HG02885 (cell line): ENCODE measurements around the gene SYTL5.

Source experiments
- ATAC-seq: cut with Tn5 transposase; IDR thresholded peaks from one replicate; pipeline ENCODE4 v1.9.1; 2021; ENCODE audit warnings: mild to moderate bottlenecking; ENCODE audit not compliant: unreplicated experiment, poor library complexity

Gene SYTL5

DNA sequence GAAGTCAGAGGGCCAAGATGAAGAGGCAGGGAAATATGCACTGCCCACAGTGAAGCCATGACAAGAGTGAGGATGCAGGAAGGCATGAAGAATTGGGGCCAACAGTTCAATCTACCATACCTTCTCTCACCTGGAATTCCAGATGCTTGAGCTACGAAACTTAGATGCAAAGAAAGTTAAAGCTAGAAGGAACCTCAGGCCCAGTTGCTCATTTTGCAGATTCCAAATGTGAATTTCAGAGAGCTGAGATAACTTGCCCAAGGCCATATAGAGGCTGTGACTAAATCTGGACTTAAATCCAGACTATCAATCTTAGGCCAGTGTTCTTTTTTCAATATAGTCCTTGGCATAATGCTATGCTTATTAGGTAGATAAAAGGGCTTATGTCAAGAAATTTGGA is 121.6 kb downstream of the SYTL5 start:
- ATAC-seq, result no peak

DNA sequence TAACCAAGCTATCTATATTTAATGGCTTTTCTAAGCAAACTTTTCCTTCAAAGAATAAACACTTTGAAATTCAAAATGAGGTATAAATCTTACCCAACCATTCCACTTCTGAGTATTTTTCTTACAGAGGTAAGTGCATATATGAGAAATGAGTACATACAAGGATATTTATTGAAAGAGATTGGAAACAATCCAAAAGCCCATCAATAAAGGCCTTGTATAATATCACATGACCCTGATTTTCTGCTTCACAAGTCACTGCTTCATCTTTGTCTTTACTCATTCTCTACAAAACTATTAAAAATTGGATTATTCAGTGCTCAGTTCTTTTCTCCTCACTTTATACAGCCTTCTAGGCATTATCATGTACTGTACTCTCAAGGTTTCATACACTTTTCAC is 123.0 kb downstream of the SYTL5 start:
- no peak for ATAC-seq

DNA sequence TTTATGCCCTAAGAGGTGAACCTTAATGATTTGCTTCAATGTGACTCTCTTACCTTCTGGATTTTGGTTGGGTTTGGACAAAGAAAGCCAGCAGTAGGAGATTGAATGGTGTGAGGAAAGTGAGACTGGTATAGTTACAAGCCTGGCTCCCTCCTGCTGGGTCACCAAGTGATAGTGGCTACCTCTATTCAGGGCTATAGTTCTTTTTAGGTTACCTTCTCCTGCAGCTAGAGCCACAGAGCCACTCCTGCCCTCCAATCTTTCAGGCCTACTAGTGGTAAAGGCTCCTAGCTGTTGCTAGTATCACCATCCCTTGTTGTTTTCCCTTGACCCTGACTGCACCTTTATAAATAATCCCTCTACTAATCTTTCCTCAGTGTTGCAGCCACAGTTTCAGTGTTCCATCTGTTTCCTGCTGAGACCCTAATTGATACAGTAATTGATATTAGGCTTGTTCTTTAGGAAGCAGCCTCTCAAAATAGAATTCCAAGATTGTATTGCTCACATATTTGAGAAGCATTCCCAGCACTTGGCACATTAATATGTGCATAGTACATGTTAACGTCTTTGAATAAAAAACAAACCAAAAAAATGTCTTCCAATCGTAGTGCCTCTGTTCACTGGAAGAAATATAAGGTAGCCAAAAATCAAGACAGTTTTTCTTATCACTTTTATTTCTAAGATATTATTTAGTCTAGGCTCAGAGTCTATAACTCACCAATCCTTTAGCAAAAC is 132.0 kb downstream of the SYTL5 start:
- ATAC-seq, result no peak

GRCh38 chrX:38138900-38139299 is 132.5 kb downstream of the SYTL5 start:
- ATAC-seq, result no peak

- ATAC-seq, result no peak
Observed at GRCh38 chrX:38142610-38143009, 136.3 kb downstream of the SYTL5 start.

GRCh38 chrX:38149016-38149415 is 142.7 kb downstream of the SYTL5 start:
- no peak for ATAC-seq

DNA sequence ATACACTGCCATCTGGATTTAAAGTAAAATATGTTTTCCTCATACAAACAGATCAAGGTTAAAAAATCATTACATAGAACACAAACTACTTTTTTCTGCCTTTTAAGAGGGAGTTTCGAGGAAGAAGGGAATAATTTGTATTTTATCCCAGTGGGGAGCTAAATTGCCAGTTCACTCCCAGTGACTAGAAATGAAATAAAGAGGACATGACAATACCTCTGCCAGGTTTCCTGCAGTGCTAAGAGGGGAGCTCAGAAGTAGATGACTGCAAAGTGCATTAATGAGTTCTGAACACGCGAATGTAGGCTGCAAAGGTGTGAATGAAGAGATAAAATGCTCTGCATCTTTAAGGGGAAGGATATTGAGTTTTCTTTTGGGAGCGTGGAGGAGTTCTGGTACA is 144.6 kb downstream of the SYTL5 start:
- ATAC-seq, result no peak

- ATAC-seq, result no peak
Observed at GRCh38 chrX:38151441-38151840, 145.1 kb downstream of the SYTL5 start.

DNA sequence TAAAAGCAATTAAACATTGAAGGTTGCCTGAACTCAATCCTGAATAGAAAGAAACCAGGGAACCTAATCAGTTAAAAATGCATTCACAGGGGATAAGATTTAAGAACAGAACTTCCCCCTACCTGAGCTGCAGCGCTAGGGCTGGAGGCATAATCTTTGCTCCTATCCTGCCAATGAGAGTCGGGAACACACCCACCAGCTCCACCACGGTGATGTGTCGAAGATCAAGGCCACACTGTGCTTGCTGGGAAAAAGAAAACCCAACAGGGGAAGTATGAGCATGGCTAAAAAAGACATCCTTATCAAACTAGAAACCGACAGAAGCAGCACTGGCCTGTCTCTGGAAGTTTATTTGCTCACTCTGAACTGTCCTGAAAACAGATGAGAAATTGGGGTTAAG is 148.0 kb downstream of the SYTL5 start:
- no peak for ATAC-seq

DNA sequence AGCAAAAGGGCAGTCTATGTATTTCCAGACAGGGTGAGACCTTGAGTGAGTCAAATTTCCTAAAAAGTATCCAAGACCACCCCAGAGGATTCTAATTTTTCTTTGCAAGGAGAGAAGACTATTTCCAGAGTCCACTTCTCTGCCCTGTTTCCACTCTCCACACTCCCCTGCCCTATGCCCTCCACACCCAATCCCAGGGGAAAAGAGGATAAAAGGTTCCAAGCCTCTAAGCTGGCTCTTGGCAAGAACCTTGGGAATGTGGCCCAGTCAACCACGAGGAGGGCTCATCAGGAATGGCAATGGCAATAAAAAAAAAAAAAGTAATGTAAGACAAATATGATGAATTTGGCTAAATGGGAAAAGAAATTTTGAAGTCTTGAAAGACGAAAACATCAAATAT is 148.5 kb downstream of the SYTL5 start:
- ATAC-seq, result no peak

DNA sequence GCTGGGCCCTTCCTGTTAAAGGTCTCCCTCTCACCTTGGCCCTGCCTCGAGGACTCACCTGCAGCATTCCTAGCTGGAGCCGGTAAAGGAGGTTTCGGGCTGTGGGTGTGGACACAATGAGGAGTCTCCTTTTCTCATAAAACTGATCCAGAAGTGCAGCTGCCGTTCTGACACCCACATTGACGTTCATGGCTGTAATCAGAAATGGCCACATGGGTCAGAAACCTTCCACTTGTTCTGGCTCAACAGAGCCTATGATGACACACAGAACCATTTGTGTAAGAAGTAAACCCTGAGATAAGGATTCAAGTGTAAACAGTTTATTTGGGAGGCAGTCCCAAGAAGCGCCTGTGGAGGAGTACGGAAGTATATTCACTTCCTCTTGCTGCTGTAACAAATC is 150.5 kb downstream of the SYTL5 start:
- no peak for ATAC-seq

GRCh38 chrX:38163193-38163592 is 156.8 kb downstream of the SYTL5 start:
- no peak for ATAC-seq

- no peak for ATAC-seq
Observed at GRCh38 chrX:38165023-38165422, 158.7 kb downstream of the SYTL5 start.

GRCh38 chrX:38166478-38167083 is 160.2 kb downstream of the SYTL5 start:
- no peak for ATAC-seq

DNA sequence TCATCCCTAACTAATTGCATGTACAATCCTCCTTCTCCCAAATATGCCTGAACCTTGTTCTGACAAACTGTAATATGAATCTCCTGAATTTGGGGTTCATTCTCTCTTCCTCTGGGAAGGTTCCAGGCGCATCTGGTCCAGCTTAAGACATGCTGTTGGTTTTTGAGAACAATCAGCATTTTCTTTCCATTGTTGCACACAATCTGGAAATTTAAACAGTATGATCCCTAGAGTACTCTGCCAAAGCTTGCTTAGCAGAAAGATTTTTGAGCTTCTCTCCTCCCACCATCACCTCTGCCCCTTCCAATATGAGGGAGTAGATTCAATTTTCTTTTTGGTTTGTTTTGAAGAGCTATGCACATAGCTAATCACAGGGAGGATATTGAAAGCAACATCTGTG is 164.2 kb downstream of the SYTL5 start:
- ATAC-seq, result no peak

DNA sequence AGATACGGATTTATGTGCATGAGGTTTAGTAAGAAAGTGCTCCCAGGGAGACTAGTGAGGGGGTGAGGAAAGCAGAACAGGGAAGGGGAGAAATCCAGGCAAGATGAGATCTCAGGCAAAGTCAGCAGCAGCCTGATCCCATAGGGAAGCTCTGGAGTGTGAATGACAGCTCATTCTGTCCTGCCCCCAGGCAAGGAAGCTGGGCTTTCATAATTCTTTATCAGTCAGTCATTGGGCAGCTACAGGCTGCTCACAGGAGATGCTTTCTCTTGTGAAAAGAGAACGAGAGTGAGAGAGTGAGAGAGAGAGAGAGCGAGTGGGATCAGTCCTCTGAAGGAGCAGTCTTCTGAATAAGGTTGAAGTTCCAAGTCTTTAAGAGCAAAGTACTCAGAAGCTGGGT is 166.2 kb downstream of the SYTL5 start:
- no peak for ATAC-seq

DNA sequence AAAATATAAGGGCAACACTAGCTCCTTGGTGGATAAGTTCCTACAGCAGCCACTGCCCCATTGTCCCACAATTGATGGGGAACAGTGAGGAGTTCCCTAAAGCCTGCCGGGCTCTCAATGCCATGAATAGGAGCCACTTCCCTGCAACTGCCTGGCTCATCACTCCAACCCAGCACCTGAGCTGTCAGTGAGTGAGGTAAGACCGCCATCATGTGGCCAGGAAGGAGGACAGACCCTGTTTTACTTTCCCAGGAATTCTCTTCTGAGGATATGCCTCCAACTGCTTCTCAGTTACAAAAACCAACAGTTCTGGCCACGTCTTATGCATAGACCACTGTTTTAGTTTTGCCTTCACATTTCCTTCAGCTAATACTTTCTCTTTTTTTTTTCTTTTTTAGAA is 168.8 kb downstream of the SYTL5 start:
- no peak for ATAC-seq

- ATAC-seq, result no peak
Observed at GRCh38 chrX:38178396-38178795, 172.0 kb downstream of the SYTL5 start.
